GM18519 (cell line): ENCODE results near the gene UBE2M.
"Not testable (repeated sequence)": the region's sequence is repeated elsewhere in the genome, so short reads cannot be mapped to it uniquely, and the experiment has no call there.

Experiments used
- ATAC-seq: cut with Tn5 transposase; IDR thresholded peaks from one replicate; pipeline ENCODE4 v1.9.1; 2021; ENCODE audit warnings: mild to moderate bottlenecking, moderate library complexity; ENCODE audit not compliant: unreplicated experiment, low FRiP score

Gene UBE2M

GRCh38 chr19:58515259-58515658 lies 43.2 kb downstream of the UBE2M start:
- no peak for ATAC-seq

- no peak for ATAC-seq
Observed at GRCh38 chr19:58514564-58515022, 43.8 kb downstream of the UBE2M start.

- peak; percentile 63 for ATAC-seq
Observed at GRCh38 chr19:58513694-58514563, 44.5 kb downstream of the UBE2M start.

GRCh38 chr19:58513213-58513693 lies 45.2 kb downstream of the UBE2M start:
- no peak for ATAC-seq

GRCh38 chr19:58511353-58512208 lies 46.8 kb downstream of the UBE2M start, which contains the start of gene SLC27A5:
TSS of gene SLC27A5 (minus strand) at chr19:58511992. CDS start at chr19:58511955, 37 bp downstream.
- no peak for ATAC-seq

GRCh38 chr19:58510084-58510862 lies 48.1 kb downstream of the UBE2M start:
- ATAC-seq: no peak

GRCh38 chr19:58509731-58510083 lies 48.7 kb downstream of the UBE2M start:
- ATAC-seq: no peak

GRCh38 chr19:58507602-58508223 lies 50.7 kb downstream of the UBE2M start:
- ATAC-seq: not testable (repeated sequence)
